Colon (tissue), 2 donors: Measurements from ENCODE around the gene SSTR3.
"Not testable (repeated sequence)": the region's sequence is repeated elsewhere in the genome, so short reads cannot be mapped to it uniquely, and the experiment has no call there.

Experiments
- FAIRE-seq: peaks from 2 replicates; lab custom pipeline; 2012; peaks lifted over from hg19 to GRCh38; lab: Jason Lieb, UNC
- donor health status: control.
- donor health status: control.

Gene SSTR3

DNA sequence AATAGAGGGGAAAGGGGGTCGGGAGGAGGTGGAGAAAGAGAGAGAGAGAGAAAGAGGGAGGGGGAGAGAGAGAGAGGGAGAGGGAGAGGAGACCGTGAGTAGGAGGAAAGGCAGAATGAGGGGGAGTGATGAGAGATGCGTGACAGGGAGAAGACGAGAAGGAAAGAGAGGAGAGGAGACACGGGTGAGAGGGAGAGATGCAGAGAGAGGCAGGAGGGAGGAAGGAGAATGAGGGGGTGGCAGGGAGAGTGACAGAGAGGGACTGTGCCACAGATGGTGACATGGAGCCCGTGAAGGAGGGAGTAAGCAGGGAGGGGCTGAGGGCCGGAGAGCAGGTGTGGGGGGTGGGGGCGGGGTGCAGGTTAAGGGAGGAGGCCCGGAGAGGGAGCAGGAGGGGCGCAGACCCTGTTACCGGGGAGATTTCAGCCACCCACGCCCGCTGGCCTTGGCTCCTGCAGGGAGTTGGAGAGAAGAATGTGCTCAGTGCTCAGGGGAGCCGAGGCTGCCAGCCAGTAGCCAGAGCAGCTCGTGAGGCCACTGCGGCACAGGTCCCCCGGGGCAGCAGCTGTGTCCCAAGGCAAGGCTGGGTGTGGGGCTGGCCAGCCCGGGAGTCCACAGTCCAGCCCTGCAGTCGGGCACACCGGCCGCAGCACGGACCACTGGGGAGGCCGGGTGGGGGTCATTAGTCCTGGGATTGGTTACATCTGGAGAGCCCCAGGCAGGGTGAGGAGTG, at the start of gene SSTR3:
Gene SSTR3, minus strand, starts transcription at position 304 of the 733 bp plus-strand sequence. CDS start 4,674 bp downstream, outside the sequence.
- FAIRE-seq = no peak

DNA sequence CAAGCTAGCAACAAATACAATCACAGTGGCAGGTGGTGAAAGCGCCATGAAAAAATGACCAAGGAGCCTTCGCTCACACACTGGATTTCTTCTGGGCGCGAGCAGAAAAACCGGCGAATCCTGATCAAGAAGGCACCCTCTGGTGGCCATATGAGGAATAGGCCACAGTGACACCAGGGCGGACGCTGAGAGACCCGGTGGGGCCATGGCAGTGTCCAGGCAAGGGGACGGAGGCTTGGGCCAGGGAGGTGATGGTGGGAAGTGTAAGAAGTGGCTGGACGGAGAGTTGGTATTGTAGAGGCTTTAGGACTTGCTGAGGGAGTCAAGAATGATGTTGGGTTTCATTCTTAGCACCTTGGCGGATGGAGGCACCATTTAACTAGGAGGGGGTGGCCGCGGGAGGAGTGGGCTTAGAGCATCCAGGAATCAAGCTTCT, 48.6 kb upstream of the SSTR3 start:
- FAIRE-seq = no peak

DNA sequence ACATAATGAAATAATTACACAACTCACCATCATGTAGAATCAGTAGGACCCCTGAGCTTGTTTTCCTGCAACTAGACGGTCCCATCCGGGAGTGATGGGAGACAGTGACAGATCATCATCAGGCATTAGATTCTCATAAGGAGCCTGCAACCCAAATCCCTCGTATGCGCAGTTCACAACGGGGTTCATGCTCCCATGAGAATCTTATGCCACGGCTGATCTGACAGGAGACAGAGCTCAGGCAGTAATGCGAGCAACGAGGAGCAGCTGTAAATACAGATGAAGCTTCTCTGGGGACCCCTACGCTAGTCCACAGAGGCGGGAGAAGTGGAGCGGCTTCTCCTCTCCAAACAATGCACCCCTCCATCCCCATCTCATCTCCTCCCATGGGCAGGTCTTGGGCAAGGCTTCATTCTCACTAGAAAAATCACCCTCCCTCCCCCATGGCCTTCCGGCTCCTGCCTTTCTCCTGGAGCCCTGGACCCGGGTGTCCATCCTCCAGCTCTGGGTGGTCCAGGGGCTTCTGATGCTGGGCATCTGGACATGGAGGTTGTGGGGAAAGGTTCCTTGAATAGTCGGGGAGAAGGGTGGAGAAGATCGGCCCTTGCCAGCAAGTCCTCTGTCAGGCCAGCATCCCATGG, 48.0 kb upstream of the SSTR3 start:
- FAIRE-seq = no peak

DNA sequence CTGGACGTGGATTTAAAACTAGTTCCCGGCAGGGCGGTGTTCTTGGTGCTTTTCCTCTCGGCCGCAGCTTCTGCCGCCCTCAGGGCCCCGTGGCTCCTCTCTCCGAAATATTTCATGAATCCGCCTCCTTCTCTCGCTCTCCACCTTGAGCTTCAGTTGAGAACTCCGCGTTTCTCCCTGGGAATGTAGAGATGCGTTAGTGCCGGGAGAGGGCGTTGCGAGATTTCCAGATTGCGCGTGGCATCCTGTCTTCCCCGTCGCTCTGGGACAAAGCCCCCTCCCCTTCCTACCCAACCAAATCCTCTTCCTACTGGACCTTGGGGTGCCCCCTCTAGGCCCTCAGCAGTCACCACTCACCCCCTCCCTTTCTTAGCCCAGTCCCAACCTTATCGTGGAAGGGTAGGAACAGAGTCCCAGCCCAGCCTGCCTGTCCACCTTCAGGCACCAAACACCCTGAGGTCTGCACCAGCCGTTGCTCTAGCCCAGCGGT, 47.3 kb upstream of the SSTR3 start:
- no peak for FAIRE-seq

DNA sequence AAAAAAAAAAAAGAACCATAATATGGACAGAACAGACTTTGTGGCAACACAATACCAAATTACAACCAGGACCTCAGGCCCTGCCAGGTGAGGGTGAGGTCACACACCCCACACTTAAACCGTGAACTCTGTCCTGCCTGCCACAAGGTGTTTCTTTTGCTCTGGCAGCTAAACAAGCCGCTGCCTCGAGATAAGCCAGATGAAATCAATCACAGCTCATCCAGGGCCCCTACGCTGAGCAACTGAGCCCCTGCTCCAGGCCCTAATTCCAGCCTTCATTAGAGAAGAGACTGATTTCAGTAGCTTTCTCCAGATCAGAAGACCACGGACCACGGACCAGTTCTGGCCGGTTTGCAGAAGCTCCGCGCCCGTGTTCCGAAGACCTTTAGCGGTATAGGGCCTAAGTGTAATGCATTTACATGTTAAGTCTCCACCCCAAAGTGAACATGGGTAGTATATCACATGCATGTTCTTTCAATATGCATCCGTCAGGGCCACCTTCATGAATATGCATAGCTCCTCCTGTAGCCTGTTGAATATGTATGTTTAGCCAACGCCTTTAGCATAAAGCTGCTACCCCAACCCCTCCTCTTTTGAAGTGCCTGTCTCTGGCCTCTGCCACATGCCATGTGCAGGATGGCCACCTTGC, 46.6 kb upstream of the SSTR3 start:
- FAIRE-seq = no peak

DNA sequence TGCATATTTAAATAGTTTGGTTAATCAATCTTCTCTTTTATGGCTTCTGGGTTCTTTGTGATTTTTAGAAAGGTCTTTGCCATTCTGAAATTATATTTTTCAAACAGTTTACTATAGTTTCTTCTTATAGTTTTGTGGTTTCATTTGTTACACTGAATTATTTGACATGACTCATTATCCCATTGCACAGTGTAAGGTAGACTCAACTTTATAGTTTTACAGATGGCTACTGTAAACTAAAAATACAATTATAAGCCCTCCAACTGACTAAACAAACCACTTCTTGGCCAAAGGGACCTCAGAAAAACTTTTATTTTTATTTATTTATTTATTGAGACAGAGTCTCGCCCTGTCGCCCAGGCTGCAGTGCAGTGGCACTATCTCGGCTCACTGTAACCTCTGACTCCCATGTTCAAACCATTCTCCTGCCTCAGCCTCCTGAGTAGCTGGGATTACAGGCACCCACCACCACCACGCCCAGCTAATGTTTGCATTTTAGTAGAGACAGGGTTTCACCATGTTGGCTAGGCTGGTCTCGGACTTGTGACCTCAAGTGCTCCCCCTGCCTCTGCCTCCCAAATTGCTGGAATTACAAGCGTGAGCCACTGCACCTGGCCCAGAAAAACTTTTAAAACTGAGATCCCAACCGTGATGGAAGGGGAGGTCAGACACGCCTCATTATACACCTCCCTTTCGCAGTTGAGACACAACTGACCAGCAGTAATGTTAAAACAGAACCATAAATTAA, 45.9 kb upstream of the SSTR3 start:
- FAIRE-seq = no peak

DNA sequence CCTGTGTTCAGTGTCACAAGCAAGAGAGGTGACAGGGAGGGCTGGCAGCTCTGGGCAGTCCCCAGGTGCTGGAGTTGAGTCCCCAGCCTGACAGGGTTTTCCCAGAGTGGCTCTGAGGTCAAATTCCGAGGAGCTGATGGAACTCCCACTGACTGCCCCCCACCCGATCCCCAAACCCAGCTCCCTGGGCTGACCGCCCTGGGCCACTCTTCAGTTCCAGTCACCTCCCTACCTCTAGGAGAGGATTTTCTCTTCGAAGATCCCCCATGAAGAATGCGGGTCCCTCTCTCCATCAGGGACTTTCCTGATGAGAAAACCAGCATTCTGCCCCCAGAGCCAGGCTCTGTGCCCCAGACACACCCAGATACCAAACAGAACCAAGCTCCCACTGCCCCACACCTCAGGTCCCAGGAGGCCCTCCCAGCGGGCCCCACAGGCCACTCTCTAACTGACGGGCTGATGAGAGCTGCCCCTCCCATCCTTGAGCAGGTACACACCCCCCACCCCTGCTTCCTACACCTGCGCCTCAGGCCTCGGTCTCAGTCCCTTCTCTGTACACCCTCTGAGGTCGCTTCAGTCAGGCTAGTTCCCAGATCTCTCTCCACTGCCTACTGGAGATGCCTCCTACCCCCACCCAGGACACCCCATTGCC, 43.9 kb upstream of the SSTR3 start:
- no peak for FAIRE-seq

DNA sequence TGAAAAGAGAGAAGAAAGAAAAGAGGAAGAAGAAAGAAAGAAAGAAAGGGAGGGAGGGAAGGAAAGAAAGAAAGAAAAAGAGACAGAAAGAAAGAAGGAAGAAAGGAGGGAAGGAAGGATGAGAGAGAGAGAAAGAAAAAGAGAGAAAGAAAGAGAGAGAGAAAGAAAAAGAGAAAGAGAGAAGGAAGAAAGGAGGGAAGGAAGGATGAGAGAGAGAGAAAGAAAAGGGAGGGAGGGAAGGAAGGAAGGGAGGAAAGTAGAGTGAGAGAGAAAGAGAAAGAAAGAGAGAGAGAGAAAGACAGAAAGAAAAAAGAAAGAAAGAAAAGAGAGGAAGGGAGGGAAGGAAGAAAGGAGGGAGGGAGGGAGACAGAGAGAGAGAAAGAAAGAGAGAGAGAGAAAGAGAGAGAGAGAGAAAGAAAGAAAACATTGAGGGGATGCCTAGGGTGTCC, 43.3 kb upstream of the SSTR3 start:
- FAIRE-seq = no peak

DNA sequence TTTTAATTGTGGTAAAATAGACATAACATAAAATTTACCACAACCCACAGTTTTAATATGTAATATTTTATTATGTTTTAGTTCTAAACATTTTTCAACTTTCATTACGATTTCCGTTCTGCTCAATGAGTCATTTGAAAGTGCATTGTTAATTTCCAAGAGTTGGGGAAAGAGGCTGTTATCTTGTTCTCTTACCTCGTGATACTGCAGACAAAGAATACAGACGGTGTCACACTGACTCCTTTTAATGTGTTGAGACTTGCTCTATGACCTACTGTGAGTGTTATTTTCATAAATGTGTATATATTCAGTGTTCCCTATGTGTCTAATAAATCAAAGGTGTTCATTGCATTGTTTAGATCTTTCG, 42.6 kb upstream of the SSTR3 start:
- no peak for FAIRE-seq

DNA sequence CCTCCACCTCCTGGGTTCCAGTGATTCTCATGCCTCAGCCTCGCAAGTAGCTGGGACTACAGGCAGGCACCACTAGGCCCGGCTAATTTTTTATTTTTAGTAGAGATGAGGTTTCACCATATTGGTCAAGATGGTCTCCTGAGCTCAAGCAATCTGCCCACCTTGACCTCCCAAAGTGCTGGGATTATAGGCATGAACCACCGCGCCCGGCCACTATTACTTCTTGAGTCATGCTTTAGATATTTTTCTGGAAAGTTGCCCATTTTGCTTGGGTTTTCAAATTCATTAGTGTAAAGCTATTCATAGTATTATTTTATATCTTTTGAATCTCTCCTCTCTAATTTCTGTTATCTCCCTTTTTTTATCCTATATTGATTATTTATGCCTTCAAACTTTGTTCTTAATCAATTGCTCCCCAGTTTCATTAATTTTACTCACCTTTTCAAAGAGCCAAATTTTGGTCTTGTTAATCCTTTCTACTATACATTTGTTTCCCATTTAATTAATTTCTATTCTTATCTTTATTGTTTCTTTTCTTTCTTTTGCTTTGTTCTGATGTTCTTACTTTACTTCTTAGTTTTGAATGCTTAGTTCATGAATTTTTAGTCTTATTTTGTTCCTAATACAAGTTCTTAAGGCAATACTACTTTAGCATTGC, 42.1 kb upstream of the SSTR3 start:
- FAIRE-seq = no peak

DNA sequence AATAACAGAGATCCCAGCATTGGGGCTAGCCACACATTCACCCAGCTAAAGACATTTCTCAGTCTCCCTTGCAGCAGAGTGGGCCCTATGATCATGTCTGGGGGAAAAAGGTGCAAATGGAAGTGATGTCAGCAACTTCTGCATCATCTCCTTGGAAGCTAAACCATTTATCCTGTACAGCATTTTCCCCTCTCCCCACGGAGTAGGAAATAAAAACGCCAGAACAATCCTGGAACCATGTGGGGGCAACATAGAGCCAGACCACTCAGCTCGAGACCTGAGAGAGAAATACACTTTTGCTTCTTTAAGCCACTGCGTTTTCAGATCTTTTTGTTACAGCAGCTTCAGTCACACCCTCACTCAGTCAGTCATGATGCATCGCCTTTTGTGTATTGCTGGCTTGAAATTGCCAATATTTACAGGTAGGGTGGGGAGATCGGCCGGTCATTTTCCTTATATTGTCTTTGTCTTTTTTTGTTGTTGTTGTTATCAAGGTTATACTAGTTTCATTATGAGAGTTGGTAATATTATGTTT, 40.9 kb upstream of the SSTR3 start:
- no peak for FAIRE-seq

DNA sequence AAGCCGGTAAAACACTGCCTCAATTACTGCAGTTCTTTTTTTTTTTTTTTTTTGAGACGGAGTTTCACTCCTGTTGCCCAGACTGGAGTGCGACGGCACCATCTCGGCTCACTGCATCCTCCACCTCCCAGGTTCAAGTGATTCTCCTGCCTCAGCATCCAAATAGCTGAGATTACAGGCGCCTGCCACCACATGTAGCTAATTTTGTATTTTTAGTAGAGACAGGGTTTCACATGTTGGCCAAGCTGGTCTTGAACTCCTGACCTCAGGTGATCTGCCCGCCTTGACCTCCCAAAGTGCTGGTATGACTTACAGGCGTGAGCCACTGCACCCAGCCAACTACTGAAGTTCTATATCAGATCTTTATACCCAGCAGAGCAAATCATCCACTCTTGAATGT, 39.6 kb upstream of the SSTR3 start:
- not testable (repeated sequence) for FAIRE-seq

DNA sequence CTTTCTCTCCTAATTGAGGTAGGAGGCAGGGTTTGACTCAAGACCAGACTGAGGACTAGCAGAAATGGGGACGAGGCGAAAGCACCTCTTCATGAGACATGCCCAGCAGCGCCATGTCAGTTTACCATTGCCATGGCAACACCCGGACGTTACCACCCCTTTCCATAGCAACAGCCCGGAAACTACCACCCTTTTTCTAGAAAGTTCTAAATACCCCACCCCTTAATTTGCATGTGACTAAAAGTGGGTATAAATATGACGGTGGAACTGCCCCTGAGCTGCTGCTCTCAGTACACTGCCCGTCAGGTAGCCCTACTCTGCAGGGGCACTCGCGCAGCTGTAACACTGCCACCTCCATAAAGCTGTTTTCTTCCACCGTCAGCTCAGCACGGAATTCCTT, 37.7 kb upstream of the SSTR3 start:
- no peak for FAIRE-seq

DNA sequence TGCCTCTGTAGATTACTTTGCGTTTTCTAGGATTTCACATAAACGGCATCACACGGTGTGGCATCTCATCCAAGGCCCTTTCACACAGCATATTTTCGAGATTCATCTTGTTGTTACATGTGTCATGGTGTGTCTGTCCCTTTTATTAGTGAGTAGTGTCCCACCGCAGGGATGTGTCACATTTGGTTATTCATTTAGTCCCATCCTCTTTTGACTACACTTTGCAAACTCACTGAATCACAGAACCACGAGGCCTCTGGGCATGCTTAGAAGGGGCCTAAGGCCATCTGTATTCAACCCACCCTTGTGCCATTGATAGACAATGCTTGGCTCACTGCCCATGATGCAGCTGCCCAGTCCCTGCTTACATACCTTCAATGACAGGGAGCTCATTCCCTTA, 36.0 kb upstream of the SSTR3 start:
- FAIRE-seq = no peak

DNA sequence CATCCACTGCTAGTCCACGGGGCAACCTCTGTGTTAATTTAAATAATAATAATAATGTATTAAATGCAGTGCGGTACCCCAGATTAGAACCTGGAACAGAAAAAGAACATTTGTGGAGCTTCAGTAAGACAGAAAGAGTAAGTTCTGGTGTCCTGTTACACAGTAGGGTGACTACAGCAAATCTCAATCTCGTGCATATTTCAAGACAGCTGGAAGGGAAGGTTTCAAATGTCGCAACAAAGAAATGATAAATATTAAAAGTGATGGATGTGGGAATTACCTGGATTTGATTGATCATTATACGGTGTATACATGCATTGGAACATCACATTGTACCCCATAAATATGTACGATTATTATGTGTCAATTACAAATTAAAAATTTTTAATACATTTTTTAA, 33.5 kb upstream of the SSTR3 start:
- FAIRE-seq = no peak

DNA sequence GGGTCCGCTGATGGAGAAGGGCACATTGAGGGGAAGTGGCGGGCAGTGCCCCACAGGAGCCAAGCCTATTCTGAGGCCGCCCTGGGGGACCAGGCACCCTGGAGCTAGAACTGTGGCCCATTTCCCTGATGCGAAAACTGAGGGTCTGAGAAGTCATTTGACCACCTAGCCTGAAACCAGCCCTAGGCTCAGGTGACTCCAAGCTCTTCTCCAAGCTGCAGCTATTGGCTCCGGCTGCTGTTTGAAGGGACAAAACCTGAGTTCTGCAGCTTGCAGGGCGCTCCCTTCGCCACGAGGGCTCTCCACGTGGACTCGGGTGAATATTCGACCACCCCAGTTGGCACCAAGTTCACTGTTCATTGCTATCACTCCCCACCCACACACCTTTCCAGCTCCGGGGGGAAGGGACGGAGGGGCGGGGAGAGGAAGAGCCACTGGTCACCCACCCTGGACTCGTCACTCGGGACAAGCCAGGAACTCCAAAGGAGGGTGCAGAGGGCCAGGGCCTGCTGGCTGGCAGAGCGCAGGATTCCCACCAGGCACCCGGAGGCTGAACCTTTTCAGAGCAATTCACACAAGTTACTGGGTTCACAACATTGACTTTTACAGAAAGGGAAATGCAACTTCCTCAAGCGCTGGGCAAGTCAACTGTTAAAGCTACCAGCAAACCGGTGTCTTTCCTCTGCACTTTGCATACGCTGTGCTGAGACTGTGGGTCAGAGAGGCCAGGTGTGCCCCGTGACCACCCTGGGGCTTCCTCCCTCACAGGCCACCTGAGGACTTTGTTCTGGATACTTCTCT, 32.8 kb upstream of the SSTR3 start:
- no peak for FAIRE-seq

DNA sequence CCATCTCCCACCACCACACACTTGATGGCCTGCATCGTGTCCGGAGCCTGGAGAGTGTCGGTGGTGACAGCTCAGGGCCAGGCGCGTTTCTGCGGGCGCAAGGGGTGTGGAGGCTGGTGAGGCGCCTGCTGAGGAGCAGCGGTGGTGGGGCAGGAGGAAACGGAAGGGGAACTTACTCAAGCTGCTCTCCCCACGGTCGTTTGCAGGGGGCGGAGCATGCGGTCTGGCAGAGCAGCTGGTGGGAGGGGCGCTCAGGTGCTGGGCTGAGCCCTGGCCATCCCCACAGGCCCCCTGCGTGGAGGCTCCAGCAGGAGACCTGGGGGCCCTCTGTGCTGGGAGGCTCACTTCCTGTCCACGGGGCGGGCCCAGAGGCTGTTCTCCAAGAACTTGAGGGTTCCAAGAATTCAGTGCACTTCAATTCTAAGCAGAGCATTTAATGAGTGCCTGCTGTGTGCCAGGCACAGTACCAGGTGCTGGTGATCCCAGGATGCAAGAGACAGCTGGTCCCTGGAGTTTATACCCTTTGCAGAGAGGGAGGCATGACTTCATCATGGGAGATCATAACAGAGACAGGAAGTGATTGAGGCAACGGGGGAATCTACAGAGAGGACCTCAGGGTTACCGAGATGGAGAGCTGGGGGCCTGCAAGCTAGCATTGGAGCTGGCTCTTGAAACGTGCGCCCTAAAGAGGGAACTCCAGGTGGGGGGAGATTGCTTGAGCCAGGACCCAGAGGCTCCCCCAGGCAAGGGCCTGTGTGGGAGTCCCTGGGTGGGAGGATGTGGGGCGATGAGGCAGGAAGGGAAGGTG, 32.0 kb upstream of the SSTR3 start, which contains the start of gene RAC2:
Gene RAC2, minus strand, starts transcription at position 156 of the 808 bp plus-strand sequence. Its CDS starts 121 bp downstream, at position 35.
- FAIRE-seq = no peak

DNA sequence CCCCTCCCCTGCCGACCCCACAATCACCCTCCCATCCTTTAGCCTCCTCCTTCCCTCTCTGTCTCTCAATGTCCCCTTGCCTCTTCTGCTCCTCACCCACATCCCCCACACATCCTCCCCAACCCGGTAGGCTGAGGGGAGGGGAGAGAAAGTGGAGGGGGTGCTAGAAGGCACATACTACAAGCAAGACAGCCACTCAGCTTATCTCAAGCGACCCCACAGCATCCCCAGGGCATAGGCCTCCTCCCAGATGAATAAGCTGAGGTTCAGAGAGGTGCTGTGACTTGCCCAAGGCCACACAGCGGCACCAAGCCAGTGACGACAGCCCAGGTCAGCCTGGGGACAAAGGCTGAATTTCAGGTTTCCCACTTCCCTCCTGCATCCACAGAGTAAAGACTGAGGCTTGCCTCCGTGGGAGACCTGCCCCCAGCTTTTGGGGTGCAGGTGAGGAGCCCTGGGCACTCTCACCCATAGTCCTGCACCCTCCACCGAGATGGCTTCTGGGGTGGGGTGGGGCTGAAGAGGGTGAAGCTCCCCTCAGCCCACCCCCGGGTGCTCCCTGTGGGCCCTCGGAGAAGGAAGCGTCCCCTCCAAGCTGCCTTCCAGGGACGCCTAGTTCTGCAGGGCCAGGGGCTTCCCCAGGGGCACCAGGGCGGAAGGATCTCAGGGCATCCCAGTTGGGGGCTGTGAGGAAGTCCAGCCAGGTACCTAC, 31.3 kb upstream of the SSTR3 start:
- no peak for FAIRE-seq
